Natural killer cell (primary cell): ENCODE results near the gene ZNF214. TPM values are rescaled to one million over a fixed set of nuclear protein-coding genes. Genes with fewer than 3 reads are reported as not detected.

Experiments
- ATAC-seq, 3 donors: fragments of 150-1000 bp in 2 of 3; fragments of 200-7000 bp in 1 of 3; cut with Tn5 transposase; 1 replicate in 1 of 3; 2 replicates in 2 of 3; pipeline ENCODE4 v1.10.0; 2021; ENCODE audit warnings: mild to moderate bottlenecking in 2 of 3, moderate library complexity in 2 of 3
- DNase-seq, 2 donors: peaks; one replicate each; pipeline versions ENCODE4 v3.0.0 to v3.0.0-alpha.2; 2013 to 2021; ENCODE audit warnings: mixed read lengths in 1 of 2
- H3K27ac ChIP-seq: one replicate; pipeline ENCODE4 v1.5.1; 2013; ENCODE audit warnings: mild to moderate bottlenecking, low read length
- H3K27me3 ChIP-seq: one replicate; pipeline ENCODE4 v1.6.1; 2013; ENCODE audit warnings: low read length; ENCODE audit not compliant: control insufficient read depth, insufficient read depth
- H3K36me3 ChIP-seq: one replicate; pipeline ENCODE4 v1.6.1; 2013; ENCODE audit warnings: low read length; ENCODE audit not compliant: control insufficient read depth, insufficient read depth
- H3K4me1 ChIP-seq: one replicate; pipeline ENCODE4 v1.6.1; 2013; ENCODE audit warnings: low read length; ENCODE audit not compliant: control insufficient read depth, insufficient read depth
- H3K4me3 ChIP-seq: one replicate; pipeline ENCODE4 v1.5.1; 2013; ENCODE audit warnings: low read length
- H3K9me3 ChIP-seq: one replicate; pipeline ENCODE4 v1.6.1; 2013; ENCODE audit warnings: low read length; ENCODE audit not compliant: control insufficient read depth, insufficient read depth
- H3K27ac Mint-ChIP-seq, 2 donors: one replicate each; pipeline ENCODE4 v1.8.0; 2022; ENCODE audit warnings: mild to moderate bottlenecking in 2 of 2, mixed read lengths in 2 of 2, moderate library complexity in 1 of 2
- H3K27me3 Mint-ChIP-seq, 2 donors: one replicate each; pipeline ENCODE4 v1.8.0; 2022; ENCODE audit warnings: low read depth in 2 of 2, mixed read lengths in 2 of 2
- H3K36me3 Mint-ChIP-seq: one replicate; pipeline ENCODE4 v1.8.0; 2022; ENCODE audit warnings: mixed read lengths
- H3K4me1 Mint-ChIP-seq, 2 donors: one replicate each; pipeline ENCODE4 v1.8.0; 2022; ENCODE audit warnings: mixed read lengths in 2 of 2
- H3K4me3 Mint-ChIP-seq: one replicate; pipeline ENCODE4 v1.8.0; 2022; ENCODE audit warnings: mild to moderate bottlenecking, moderate library complexity, mixed read lengths
- H3K9me3 Mint-ChIP-seq, 2 donors: one replicate each; pipeline ENCODE4 v1.8.0; 2022; ENCODE audit warnings: mixed read lengths in 2 of 2
- CTCF ChIP-seq: fragments of 200-600 bp; IDR thresholded peaks from one replicate; pipeline ENCODE4 v1.8.0; 2022; ENCODE audit warnings: antibody characterized with exemption
- WGBS: methylation state at CpG from one replicate; pipeline ENCODE4 v1.1.7; 2013; ENCODE audit warnings: missing lambda C conversion rate; ENCODE audit not compliant: insufficient coverage; 5-methylcytosine and 5-hydroxymethylcytosine counted together
- intact Hi-C: fragments of 100-400 bp; cut with micrococcal nuclease; formaldehyde crosslinking; loops from one replicate; pipeline ENCODE4 v1.14.2; 2022
- total RNA-seq, 4 donors: library from RNA; stranded (reverse); fragments of 120-200 nt in 1 of 4; gene quantifications; one replicate each; pipeline versions ENCODE4 v1.2.3 to v1.2.4, GENCODE V29; 2013 to 2022

The ZNF214 gene
- total RNA-seq, 3 donors from 2014 or later (not counting 1 experiment from before 2014, with no cell fraction given): not detected

- no peaks in the 10 kb centered on the region for H3K4me1 ChIP-seq
- no peaks in the 10 kb centered on the region for H3K9me3 ChIP-seq
- H3K27me3 ChIP-seq: no peaks in the 10 kb centered on the region
- no peak for ATAC-seq
- Mint-ChIP-seq H3K4me3 (no peak overlapping the region), H3K4me1 (no peaks in the 10 kb centered on the region), H3K36me3 (no peaks in the 10 kb centered on the region), H3K9me3 (no peaks in the 10 kb centered on the region), H3K27ac (no peak overlapping the region), H3K27me3 (no peaks in the 10 kb centered on the region)
- TF ChIP-seq CTCF: no peak
- no peak overlapping the region for H3K4me3 ChIP-seq
- H3K27ac ChIP-seq: no peak overlapping the region
- WGBS: 93% methylated on average over 3 of the region's 3 CpGs
- intact Hi-C loops: no loop called here
- no peaks in the 10 kb centered on the region for H3K36me3 ChIP-seq
- no peak for DNase-seq
These were observed 26.5 kb upstream of the ZNF214 start for GRCh38 chr11:7046474-7047175.

DNA sequence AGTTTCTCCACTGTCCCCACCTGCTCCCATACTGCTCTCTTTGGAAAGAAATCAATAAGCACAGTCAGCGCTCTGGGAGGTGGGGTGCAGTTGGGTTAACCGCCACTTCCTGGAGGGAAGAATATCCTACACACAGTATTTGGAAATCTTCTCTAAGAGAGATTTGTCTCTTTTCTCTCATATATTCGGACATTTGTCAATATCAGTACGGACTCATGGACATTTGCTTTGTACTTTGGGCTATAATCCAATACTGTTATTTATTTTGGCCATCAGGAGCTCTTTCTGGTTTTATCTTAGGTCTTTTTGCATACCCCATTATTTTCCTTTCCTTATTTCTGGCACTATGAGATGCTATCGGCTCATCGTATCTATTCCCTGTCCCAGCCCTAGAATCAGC, 13.9 kb upstream of the ZNF214 start:
- H3K9me3 Mint-ChIP-seq: no peaks in the 10 kb centered on the region
- no peak for TF ChIP-seq CTCF
- Histone ChIP-seq H3K4me1 (no peaks in the 10 kb centered on the region), H3K27ac (no peak overlapping the region), H3K9me3 (no peaks in the 10 kb centered on the region), H3K27me3 (no peaks in the 10 kb centered on the region), H3K4me3 (no peak overlapping the region), H3K36me3 (no peaks in the 10 kb centered on the region)
- no peak overlapping the region for H3K4me3 Mint-ChIP-seq
- DNase-seq (no peak), ATAC-seq (no peak)
- H3K4me1 Mint-ChIP-seq: no peaks in the 10 kb centered on the region
- no peak overlapping the region for H3K27ac Mint-ChIP-seq
- WGBS: 86% methylated on average over 4 of the region's 6 CpGs
- intact Hi-C loops: no loop called here
- H3K36me3 Mint-ChIP-seq: no peaks in the 10 kb centered on the region
- peaks cover 0 to 3% of the 10 kb centered on the region in 2 donors for H3K27me3 Mint-ChIP-seq

DNA sequence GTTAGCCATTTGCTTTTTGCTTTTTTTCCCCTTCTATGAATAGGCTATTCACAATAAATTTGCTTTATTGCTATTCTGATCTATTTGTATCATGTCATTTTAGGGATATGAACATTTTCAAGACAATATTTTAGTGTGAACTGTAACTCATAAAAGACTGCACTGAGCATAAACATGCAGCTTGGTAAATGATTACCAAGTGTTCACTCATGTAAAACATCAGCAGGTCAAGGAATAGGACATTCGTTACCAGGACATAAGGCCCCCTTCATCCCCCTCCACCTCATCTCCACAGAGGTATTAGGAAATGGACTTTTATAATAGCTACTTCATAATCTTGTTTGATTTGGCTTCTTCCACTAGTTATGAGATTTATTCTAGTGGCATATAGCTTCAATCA, 12.5 kb upstream of the ZNF214 start:
- Mint-ChIP-seq H3K27ac (no peak overlapping the region), H3K9me3 (no peaks in the 10 kb centered on the region), H3K4me1 (no peaks in the 10 kb centered on the region), H3K27me3 (peaks cover 0 to 3% of the 10 kb centered on the region in 2 donors), H3K4me3 (no peak overlapping the region), H3K36me3 (no peaks in the 10 kb centered on the region)
- no peaks in the 10 kb centered on the region for H3K36me3 ChIP-seq
- no peak overlapping the region for H3K27ac ChIP-seq
- DNase-seq (no peak), ATAC-seq (no peak)
- intact Hi-C loops: no loop called here
- no peak overlapping the region for H3K4me3 ChIP-seq
- H3K9me3 ChIP-seq: no peaks in the 10 kb centered on the region
- H3K4me1 ChIP-seq: no peaks in the 10 kb centered on the region
- no CpG with 5 or more reads among the region's 1 CpG for WGBS
- no peak for TF ChIP-seq CTCF
- H3K27me3 ChIP-seq: no peaks in the 10 kb centered on the region

GRCh38 chr11:7031471-7031871, 11.3 kb upstream of the ZNF214 start:
- H3K4me1 Mint-ChIP-seq: no peaks in the 10 kb centered on the region
- no peak overlapping the region for H3K27ac ChIP-seq
- DNase-seq (no peak), ATAC-seq (no peak)
- TF ChIP-seq CTCF: no peak
- H3K9me3 Mint-ChIP-seq: no peaks in the 10 kb centered on the region
- no peaks in the 10 kb centered on the region for H3K36me3 ChIP-seq
- no peaks in the 10 kb centered on the region for H3K27me3 ChIP-seq
- no peaks in the 10 kb centered on the region for H3K4me1 ChIP-seq
- H3K9me3 ChIP-seq: no peaks in the 10 kb centered on the region
- no peaks in the 10 kb centered on the region for H3K36me3 Mint-ChIP-seq
- intact Hi-C loops: no loop called here
- H3K4me3 Mint-ChIP-seq: no peak overlapping the region
- WGBS: 80% methylated on average over 11 of the region's 11 CpGs
- no peak overlapping the region for H3K4me3 ChIP-seq
- H3K27me3 Mint-ChIP-seq: peaks cover 0 to 3% of the 10 kb centered on the region in 2 donors
- no peak overlapping the region for H3K27ac Mint-ChIP-seq
